Activated T-cell treated with anti-CD3 and anti-CD28 coated beads, Interleukin-2, amount 50 U/mL, for 72 hours (primary cell): Measurements from ENCODE around the gene MSANTD3. TPM values are rescaled to one million over a fixed set of nuclear protein-coding genes. Genes with fewer than 3 reads are reported as not detected.
"Not testable (repeated sequence)": the region's sequence is repeated elsewhere in the genome, so short reads cannot be mapped to it uniquely, and the experiment has no call there.

ENCODE experiments used
- ATAC-seq, 2 donors: fragments of 150-1000 bp; cut with Tn5 transposase; replicated peaks in 1 of 2; 2 replicates each; pipeline ENCODE4 v1.10.0; 2021; ENCODE audit warnings: moderate library complexity in 2 of 2, mild to moderate bottlenecking in 1 of 2
- DNase-seq, 2 donors: peaks; one replicate each; pipeline ENCODE4 v3.0.0; 2021 to 2022; ENCODE audit warnings: mixed read lengths in 1 of 2
- H3K27ac Mint-ChIP-seq: one replicate; pipeline ENCODE4 v1.8.0; 2022; ENCODE audit warnings: mild to moderate bottlenecking, moderate library complexity, mixed read lengths
- H3K27me3 Mint-ChIP-seq: one replicate; pipeline ENCODE4 v1.8.0; 2022; ENCODE audit warnings: low read depth, mixed read lengths
- H3K36me3 Mint-ChIP-seq, 2 donors: one replicate each; pipeline ENCODE4 v1.8.0; 2022; ENCODE audit warnings: mixed read lengths in 2 of 2, mild to moderate bottlenecking in 1 of 2; ENCODE audit not compliant: insufficient read depth in 2 of 2
- H3K4me1 Mint-ChIP-seq: one replicate; pipeline ENCODE4 v1.8.0; 2022; ENCODE audit warnings: low read depth, mixed read lengths
- H3K4me3 Mint-ChIP-seq, 2 donors: one replicate each; pipeline ENCODE4 v1.8.0; 2022; ENCODE audit warnings: mild to moderate bottlenecking in 2 of 2, mixed read lengths in 2 of 2, moderate library complexity in 2 of 2
- H3K9me3 Mint-ChIP-seq, 2 donors: one replicate each; pipeline ENCODE4 v1.8.0; 2022; ENCODE audit warnings: mixed read lengths in 2 of 2
- total RNA-seq, 2 donors: library from RNA; stranded (reverse); gene quantifications; one replicate each; pipeline ENCODE4 v1.2.3, GENCODE V29; 2022

The MSANTD3 gene
- total RNA-seq, 2 donors from 2014 or later = 15.1 to 15.9 TPM

DNA sequence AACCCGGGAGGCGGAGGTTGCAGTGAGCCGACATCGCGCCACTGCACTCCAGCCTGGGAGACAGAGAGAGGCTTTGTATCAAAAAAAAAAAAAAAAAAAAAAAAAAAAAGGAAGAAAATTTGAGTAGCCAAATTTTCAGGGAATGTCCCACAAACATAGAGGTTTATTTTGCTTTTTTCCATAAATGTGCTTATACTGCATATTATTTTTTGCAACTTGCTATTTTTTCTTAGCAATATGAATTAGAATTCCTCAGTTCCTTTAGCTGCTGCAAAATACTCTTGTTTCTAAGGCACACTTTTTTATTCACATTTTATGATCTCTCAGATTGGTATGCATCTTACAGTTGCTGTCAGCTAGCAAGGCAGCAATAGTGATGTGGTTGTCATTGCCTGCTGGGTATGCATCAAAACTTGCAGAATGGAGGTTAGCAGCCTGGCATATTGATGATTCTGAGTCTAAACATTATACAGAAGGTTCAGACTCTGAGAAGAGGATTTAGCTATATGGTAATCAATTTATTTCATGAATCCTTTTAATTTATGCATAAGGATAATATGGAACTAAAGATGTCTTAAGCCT lies 13.0 kb upstream of the MSANTD3 start:
- no peak for DNase-seq
- H3K36me3 Mint-ChIP-seq = peaks cover 3 to 4% of the 10 kb centered on the region in 2 donors
- peaks cover 21% of the 10 kb centered on the region for H3K4me1 Mint-ChIP-seq
- peaks cover 0 to 2% of the 10 kb centered on the region in 2 donors for H3K9me3 Mint-ChIP-seq
- peaks cover 31% of the 10 kb centered on the region for H3K27me3 Mint-ChIP-seq
- no peak overlapping the region for H3K27ac Mint-ChIP-seq
- no peak overlapping the region for H3K4me3 Mint-ChIP-seq
- no peak for ATAC-seq

DNA sequence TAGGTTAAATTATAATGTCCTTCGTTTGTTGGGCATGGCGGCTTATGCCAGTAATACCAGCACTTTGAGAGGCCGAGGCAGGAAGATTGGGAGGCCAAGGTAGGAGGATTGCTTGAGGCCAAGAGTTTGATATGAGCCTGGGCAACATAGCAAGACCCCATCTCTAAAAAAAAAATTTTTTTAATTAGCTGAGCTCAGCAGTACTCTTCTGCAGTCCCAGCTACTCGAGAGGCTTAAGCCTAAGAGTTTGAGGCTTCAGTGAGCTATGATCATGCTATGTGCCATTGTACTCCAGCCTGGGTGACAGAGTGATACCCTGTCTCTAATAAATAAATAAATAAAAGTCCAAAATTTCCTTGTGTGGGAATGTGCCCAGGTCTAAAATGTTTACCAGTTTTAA lies 9.1 kb upstream of the MSANTD3 start:
- H3K9me3 Mint-ChIP-seq = no peaks in the 10 kb centered on the region
- peaks cover 23% of the 10 kb centered on the region for H3K27me3 Mint-ChIP-seq
- DNase-seq = no peak
- no peaks in the 10 kb centered on the region for H3K36me3 Mint-ChIP-seq
- H3K4me3 Mint-ChIP-seq = no peak overlapping the region
- ATAC-seq = no peak
- H3K27ac Mint-ChIP-seq = no peak overlapping the region
- peaks cover under 1% of the 10 kb centered on the region for H3K4me1 Mint-ChIP-seq

DNA sequence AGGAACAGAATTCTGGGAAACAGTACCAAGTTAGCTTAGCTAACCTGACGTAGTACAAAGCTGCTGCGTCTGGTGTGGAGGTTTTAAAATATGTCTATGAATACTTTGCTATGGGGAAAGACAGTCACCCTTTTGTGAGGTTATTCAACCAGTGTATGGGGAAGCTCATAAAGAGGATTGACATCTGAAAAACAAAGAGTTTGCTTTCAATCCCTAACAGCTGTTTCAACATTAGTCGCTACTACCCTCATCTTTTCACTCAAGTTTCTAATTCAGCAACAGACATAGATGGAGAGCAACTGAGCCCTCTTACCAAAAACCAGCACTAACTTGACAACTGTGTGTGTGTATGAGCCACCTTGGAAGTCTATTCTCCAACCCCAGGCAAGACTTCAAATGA lies 7.8 kb upstream of the MSANTD3 start:
- peak in 1 of 2 donors; percentile 42 for ATAC-seq
- Mint-ChIP-seq H3K36me3 (no peaks in the 10 kb centered on the region), H3K27ac (no peak overlapping the region)

DNA sequence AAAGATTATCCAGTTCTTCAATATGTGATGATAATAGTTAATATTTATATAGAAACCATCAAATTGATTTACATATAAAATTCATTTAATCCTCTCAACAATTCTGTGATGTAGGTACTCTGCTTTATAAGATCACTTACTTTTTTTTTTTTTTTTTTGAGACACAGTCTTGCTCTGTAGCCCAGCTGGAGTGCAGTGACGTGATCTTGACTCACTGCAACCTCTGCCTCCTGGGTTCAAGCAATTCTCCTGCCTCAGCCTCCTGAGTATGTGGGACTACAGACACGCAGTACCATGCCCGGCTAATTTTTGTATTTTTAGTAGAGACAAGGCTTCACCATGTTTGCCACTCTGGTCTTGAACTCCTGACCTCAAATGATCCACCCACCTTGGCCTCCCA lies 5.8 kb upstream of the MSANTD3 start:
- not testable (repeated sequence) for H3K27ac Mint-ChIP-seq, H3K36me3 Mint-ChIP-seq, DNase-seq, H3K4me3 Mint-ChIP-seq, H3K4me1 Mint-ChIP-seq, H3K9me3 Mint-ChIP-seq, ATAC-seq
- peaks cover 15% of the 10 kb centered on the region for H3K27me3 Mint-ChIP-seq

More for the DNA sequence above, 7.8 kb upstream of the MSANTD3 start:
- no peak for DNase-seq
- no peaks in the 10 kb centered on the region for H3K4me1 Mint-ChIP-seq
- no peaks in the 10 kb centered on the region for H3K9me3 Mint-ChIP-seq
- peaks cover 23% of the 10 kb centered on the region for H3K27me3 Mint-ChIP-seq
- no peak overlapping the region for H3K4me3 Mint-ChIP-seq

DNA sequence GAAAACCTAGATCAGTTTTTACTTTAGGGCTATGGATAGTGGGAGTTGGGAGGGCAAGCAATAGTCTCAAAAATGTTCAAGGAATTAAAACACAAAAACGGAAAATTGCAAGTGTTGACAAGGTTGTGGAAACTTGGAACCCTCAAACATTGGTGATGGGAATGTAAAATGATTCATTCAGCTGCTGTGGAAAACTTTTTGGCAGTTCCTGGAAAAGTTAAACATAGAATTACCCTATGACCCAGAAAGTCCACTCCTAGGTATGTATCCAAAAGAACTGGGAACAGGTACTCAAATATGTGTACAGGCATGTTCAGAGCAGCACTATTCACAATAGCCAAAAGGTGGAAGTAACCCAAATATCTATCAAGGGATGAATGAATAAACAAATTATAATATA lies 1.2 kb upstream of the MSANTD3 start:
- Mint-ChIP-seq H3K4me3 (peak overlapping the region; percentile 93 to 96), H3K4me1 (peaks cover 42% of the 10 kb centered on the region), H3K27me3 (no peaks in the 10 kb centered on the region), H3K27ac (peak overlapping the region; percentile 96), H3K9me3 (no peaks in the 10 kb centered on the region), H3K36me3 (peaks cover 1 to 2% of the 10 kb centered on the region in 2 donors)
- no peak for DNase-seq
- no peak for ATAC-seq

DNA sequence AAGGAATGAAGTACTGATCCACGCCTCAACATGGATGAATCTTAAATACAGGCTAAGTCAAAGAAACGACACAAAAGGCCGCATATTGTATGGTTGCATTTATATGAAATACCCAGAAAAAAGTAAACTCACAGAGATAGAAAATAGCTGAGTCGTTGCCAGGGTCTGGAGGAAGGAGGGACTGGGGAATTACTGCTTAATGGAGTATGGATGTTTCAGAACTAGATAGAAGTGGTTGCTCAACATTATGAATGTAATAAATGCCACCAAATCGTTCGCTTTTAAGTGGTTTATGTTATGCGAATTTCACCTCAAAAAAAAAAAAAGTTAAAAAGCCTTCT lies 784 bp upstream of the MSANTD3 start:
- Mint-ChIP-seq H3K4me1 (peaks cover 42% of the 10 kb centered on the region), H3K9me3 (no peaks in the 10 kb centered on the region), H3K27ac (peak overlapping the region; percentile 96), H3K36me3 (peaks cover 1 to 2% of the 10 kb centered on the region in 2 donors), H3K4me3 (peak overlapping the region; percentile 93 to 96), H3K27me3 (no peaks in the 10 kb centered on the region)
- ATAC-seq = no peak
- DNase-seq = no peak

DNA sequence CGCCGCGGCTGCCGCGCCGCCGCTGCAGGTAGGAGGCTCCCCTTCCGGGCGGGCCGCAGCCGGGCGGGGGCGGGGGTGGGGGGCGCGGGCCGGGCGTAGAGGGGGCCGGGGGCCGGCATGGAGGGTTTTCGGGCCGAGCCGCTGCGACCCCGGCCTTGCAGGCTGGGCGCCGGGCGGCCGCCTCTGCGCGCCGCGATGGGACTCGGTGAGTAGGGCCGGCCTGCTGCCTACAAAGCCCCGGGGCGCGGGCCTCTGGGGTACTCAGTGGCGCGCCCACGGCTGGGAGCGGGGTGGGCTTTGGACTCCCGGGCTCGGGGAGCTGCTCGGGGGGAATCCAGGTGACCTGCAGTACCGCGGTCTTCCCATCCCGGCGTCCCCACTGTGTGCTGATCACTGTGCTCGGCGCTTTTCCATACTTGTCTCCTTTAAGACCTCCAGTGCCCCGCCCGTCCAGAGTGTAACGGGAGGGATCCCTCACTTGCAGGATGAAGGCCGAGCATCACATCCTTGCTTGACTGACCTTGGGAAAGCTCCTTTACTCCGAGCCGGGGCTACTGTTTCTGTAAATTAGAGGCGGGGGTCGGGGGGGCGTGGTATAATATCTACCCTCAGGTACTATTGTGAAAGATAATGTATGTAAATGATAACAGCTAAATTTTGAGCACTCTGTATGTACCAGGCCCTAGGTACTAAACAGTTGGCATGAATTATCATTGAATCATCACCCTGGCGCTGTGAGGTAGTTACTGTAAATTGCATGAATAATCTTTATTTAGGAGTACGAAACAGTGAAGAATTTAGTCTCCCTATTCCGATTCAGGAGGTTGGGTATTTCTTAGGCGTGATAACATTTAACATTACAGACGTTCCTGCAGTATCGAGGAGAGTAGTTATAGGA lies 672 bp downstream of the MSANTD3 start:
- peaks cover 1 to 2% of the 10 kb centered on the region in 2 donors for H3K36me3 Mint-ChIP-seq
- ATAC-seq (peak; percentile 66 to 68), DNase-seq (no peak)
- H3K4me1 Mint-ChIP-seq = peaks cover 42% of the 10 kb centered on the region
- peak overlapping the region; percentile 80 to 84 for H3K4me3 Mint-ChIP-seq
- peak overlapping the region; percentile 61 for H3K27ac Mint-ChIP-seq
- no peaks in the 10 kb centered on the region for H3K9me3 Mint-ChIP-seq
- H3K27me3 Mint-ChIP-seq = no peaks in the 10 kb centered on the region

DNA sequence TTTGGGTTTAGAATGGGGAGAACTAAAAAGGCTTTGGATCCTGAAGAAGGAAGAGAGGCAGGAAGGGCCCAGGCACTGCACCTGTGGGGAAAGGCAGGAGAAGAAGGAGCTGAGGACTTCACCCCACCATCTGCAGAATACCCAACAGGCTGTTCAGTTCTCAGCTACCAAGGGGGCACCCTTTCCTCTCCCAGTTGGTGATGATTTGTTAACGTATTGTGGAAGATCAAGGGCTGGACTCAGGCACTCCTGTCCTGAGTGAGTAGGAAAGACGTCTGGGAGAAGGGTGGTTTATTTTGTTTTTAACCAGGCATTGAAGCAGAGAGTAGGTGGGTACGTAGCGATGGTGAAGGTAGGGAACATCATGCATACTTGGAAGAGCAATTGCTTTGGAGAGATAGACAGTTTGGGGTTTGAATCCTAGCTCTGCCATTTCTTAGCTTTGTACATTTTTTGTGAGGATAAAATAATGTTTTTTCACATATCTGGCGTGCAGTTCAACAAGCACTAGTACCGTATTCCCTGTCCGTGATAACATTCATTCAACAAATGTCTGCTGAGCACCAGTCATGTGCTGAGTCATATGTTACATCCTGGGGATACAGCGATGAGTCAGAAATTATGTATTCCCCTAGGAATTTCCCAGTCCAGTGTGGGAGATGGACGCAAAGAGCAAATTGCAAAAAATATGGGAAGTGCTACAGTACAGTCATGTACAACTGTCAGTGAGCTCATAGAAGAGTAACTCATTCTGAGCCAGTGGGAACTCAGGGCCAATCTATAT lies 2.1 kb downstream of the MSANTD3 start:
- ATAC-seq = no peak
- no peaks in the 10 kb centered on the region for H3K9me3 Mint-ChIP-seq

DNA sequence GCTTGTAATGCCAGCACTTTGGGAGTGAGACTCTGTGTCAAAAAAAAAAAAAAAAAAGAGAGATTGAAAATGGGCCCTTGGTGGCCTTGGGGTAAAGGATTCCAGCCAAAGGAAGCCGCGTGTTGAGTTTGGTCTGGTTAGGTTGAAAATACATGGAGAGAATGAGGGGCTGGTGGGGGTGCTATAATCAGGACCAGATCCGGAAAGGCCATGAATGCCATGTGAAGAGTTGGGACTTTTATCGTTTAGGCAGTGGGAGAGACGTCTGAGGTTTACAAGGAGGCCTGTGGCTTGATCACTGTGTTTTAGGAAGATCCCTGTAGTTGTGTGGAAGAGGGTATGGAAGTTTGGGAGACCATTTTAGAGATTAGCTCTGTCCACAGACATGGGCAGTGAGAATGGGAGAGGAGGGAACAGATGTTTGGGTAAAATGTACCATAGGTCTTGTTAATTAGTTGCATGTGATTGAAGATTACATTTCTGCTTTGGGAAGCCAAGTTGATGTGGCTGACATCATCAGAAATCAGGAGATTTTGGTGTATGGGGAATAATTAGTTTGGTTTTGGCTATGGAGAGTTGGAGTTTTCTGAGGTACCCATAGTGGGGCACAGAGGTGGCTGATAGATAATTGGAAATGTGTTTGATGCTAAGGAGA lies 3.5 kb downstream of the MSANTD3 start:
- ATAC-seq = no peak
- Mint-ChIP-seq H3K27me3 (no peaks in the 10 kb centered on the region), H3K4me1 (peaks cover 41% of the 10 kb centered on the region), H3K4me3 (no peak overlapping the region), H3K9me3 (no peaks in the 10 kb centered on the region), H3K27ac (no peak overlapping the region), H3K36me3 (peaks cover 1 to 2% of the 10 kb centered on the region in 2 donors)
- DNase-seq = no peak

More for the DNA sequence above, 2.1 kb downstream of the MSANTD3 start:
- Mint-ChIP-seq H3K4me3 (no peak overlapping the region), H3K4me1 (peaks cover 42% of the 10 kb centered on the region), H3K27ac (peak overlapping the region; percentile 2), H3K27me3 (no peaks in the 10 kb centered on the region), H3K36me3 (peaks cover 1 to 2% of the 10 kb centered on the region in 2 donors)
- no peak for DNase-seq

DNA sequence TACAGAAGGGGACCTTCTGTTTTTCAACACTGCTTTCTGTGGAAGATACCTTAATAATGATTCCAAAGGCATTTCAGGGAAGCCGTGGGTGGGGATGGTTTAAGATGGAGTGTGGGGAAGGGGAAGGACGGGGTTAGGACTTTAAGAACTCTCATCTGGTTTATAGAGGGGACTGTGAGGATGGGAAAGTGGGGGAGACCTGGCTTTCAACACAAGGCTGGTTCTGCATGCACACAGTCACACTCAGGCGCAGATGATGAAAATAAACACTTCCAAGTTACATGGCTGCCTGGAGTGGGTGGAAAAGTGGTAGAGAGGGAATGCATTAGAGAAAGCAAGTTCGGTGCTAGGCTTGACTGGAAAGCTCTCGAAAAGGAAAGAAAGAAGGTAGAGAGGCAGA lies 4.9 kb downstream of the MSANTD3 start:
- Mint-ChIP-seq H3K27ac (no peak overlapping the region), H3K9me3 (no peaks in the 10 kb centered on the region), H3K36me3 (no peaks in the 10 kb centered on the region), H3K4me1 (peaks cover 27% of the 10 kb centered on the region), H3K4me3 (no peak overlapping the region), H3K27me3 (no peaks in the 10 kb centered on the region)
- no peak for DNase-seq
- ATAC-seq = no peak

DNA sequence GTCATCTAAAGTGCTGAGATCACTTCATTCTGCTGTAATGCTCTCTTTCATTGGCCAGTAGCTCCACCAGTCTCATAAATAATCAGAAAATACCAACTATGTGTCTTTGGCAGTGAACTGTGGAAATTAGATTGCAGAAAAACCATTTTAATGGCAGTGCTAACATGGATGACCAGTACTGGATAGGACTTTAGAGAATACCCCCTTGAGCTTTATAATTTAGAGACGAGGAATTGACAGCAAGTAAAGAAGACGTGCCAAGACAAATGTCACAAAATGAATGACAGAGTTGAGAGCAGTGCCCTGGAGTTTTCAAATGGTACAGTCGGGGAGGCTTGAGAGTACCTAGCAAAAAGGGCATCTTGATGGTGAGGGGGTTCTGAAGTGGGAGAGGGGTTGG lies 5.8 kb downstream of the MSANTD3 start:
- Mint-ChIP-seq H3K4me1 (peaks cover 26% of the 10 kb centered on the region), H3K36me3 (no peaks in the 10 kb centered on the region), H3K9me3 (no peaks in the 10 kb centered on the region), H3K4me3 (no peak overlapping the region), H3K27ac (no peak overlapping the region), H3K27me3 (no peaks in the 10 kb centered on the region)
- no peak for DNase-seq
- no peak for ATAC-seq

DNA sequence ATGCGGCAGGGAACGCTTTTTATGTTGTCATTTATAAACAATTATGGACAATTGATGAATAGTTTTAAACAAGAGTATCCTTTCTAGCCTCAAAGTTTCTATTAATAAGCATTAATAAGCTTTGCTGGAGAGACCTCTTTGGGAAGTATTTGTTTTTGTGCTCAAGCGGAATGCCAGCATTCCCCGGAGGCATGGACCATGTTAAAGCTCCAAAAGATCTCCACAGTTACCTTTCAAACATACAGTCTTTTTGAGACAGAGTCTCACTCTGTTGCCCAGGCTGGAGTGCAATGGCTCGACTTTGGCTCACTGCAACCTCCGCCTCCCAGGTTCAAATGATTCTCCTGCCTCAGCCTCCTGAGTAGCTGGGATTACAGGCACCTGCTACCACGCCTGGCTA lies 9.6 kb downstream of the MSANTD3 start:
- Mint-ChIP-seq H3K4me1 (no peaks in the 10 kb centered on the region), H3K4me3 (no peak overlapping the region), H3K9me3 (no peaks in the 10 kb centered on the region), H3K27ac (no peak overlapping the region), H3K36me3 (no peaks in the 10 kb centered on the region), H3K27me3 (no peaks in the 10 kb centered on the region)
- DNase-seq (no peak), ATAC-seq (no peak)
